Measurements from ENCODE around the gene SEMA6C.
"Not testable (repeated sequence)": the region's sequence is repeated elsewhere in the genome, so short reads cannot be mapped to it uniquely, and the experiment has no call there.

Gene SEMA6C

DNA sequence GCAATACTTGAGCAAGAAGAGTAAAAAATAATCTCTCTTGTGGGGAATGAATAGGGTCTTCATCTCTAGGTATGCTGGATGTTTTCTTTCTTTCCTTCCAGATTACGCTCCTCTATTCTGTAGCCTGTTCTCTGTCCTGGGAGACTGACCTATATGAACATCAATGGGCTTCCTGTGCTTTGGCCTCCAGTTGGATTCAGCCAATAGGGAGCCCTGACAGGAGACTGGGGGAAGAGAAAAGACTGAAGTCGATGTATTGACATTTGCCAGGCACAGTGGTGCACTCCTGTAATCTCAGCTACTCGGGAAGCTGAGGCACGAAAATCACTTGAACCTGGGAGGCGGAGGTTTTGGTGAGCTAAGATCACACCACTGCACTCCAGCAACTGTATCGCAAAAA, 17.6 kb downstream of the SEMA6C start:
- no peak for DNase-seq

GRCh38 chr1:151124763-151125403, 21.5 kb downstream of the SEMA6C start:
- DNase-seq, result no peak

- no peak for DNase-seq
Measured at GRCh38 chr1:151113877-151114276, 32.6 kb downstream of the SEMA6C start.

GRCh38 chr1:151108331-151108730, 38.1 kb downstream of the SEMA6C start:
- DNase-seq, result no peak

DNA sequence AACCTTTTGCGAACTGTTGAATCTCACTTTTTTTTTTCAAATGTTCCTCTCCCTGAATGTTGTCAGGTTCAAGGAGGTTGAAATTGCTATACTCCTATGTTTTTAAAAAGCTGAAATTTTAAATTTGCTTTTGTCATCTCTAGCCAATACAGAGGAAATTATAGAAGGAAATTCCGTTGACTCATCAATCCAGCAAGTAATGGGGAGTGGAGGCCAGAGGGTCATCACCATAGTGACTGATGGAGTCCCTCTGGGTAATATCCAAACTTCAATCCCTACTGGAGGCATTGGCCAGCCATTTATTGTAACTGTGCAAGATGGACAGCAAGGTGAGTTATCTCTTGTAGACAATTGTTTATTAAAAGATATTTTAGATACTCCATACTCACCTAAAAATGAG, 39.5 kb downstream of the SEMA6C start:
- no peak for DNase-seq

DNA sequence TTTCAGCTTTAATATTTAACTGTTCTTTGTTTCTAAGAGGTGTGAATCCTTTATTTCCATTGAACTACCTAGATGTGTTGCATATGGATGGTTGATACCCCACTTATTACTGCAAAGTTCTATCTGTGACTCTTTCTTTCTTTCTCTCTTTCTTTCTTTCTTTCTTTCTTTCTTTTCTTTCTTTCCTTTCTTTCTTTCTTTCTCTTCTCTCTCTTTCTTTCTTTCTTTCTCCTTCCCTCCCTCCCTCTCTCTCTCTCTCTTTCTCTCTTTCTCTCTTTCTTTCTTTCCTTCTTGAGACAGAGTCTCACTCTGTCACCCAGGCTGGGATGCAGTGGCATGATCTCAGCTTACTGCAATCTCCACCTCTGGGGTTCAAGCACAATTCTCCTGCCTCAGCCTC, 41.8 kb downstream of the SEMA6C start:
- no peak for DNase-seq

- DNase-seq, result no peak
Measured at GRCh38 chr1:151098126-151098525, 48.3 kb downstream of the SEMA6C start.

DNA sequence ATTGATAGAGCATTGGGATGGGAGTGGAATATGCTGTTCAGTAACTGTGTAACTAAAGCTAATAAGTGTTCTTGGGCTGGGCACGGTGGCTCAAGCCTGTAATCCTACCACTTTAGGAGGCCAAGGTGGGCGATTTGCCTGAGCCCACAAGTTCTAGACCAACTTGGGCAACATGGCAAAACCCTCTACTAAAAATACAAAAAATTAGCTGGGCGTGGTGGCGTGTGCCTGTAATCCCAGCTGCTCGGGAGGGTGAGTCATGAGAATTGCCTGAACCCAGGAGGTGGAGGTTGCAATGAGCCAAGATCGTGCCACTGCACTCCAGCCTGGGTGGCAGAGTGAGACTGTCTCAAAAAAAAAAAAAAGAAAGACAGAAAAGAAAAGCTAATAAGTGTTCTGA, 49.0 kb downstream of the SEMA6C start:
- DNase-seq, result not testable (repeated sequence)

GRCh38 chr1:151085953-151086559, 60.4 kb downstream of the SEMA6C start:
- no peak for DNase-seq

Measured in CD4-positive, alpha-beta T cell treated with Interferon gamma for 1 hour (primary cell).